Esophagus (tissue), 2 donors: ENCODE data around the gene ABRACL. TPM values are rescaled to one million over a fixed set of nuclear protein-coding genes. Genes with fewer than 3 reads are reported as not detected.

Experiments used
- H3K27ac ChIP-seq, 2 donors: one replicate each; pipeline ENCODE4 v1.5.1; 2013; ENCODE audit warnings: low read depth in 2 of 2, mild to moderate bottlenecking in 2 of 2, inconsistent platforms in 1 of 2, low read length in 1 of 2, moderate library complexity in 1 of 2
- H3K27me3 ChIP-seq, 2 donors: one replicate each; pipeline ENCODE4 v1.6.1; 2013; ENCODE audit warnings: low read length in 2 of 2, control low read depth in 1 of 2, mild to moderate bottlenecking in 1 of 2; ENCODE audit not compliant: insufficient read depth in 2 of 2, control insufficient read depth in 1 of 2
- H3K36me3 ChIP-seq, 2 donors: one replicate each; pipeline ENCODE4 v1.6.1; 2013; ENCODE audit warnings: low read length in 1 of 2; ENCODE audit not compliant: control insufficient read depth in 2 of 2, insufficient read depth in 2 of 2
- H3K4me1 ChIP-seq, 2 donors: one replicate each; pipeline ENCODE4 v1.6.1; 2013; ENCODE audit warnings: low read length in 1 of 2; ENCODE audit not compliant: control insufficient read depth in 2 of 2, insufficient read depth in 2 of 2
- H3K4me3 ChIP-seq, 2 donors: one replicate each; pipeline ENCODE4 v1.5.1; 2013; ENCODE audit warnings: low read length in 2 of 2, mild to moderate bottlenecking in 2 of 2, low read depth in 1 of 2, moderate library complexity in 1 of 2
- H3K9me3 ChIP-seq, 2 donors: one replicate each; pipeline ENCODE4 v1.6.1; 2013; ENCODE audit warnings: mild to moderate bottlenecking in 2 of 2, low read depth in 1 of 2, low read length in 1 of 2, moderate library complexity in 1 of 2; ENCODE audit not compliant: control insufficient read depth in 2 of 2, insufficient read depth in 1 of 2
- WGBS, 2 donors: extraction: QIAGEN DNeasy Blood & Tissue Kit; methylation state at CpG; one replicate each; pipeline ENCODE4 v1.1.7; 2013; 5-methylcytosine and 5-hydroxymethylcytosine counted together
- polyA plus RNA-seq, 2 donors: library from polyadenylated mRNA; stranded (reverse); fragments of 200-250 nt; gene quantifications; one replicate each; pipeline ENCODE4 v1.2.3, GENCODE V29; 2013
- donor health status: healthy with polysubstance abuse.
- donor health status: Bipolar disorder and iron deficiency.

Gene ABRACL
- polyA plus RNA-seq, 2 donors, result 54.0 to 58.9 TPM

- Histone ChIP-seq H3K9me3 (no peaks in the 10 kb centered on the region), H3K4me3 (no peak overlapping the region), H3K36me3 (no peaks in the 10 kb centered on the region), H3K27me3 (no peaks in the 10 kb centered on the region), H3K4me1 (no peaks in the 10 kb centered on the region), H3K27ac (no peak overlapping the region)
- WGBS, 2 donors, result 54 to 60% methylated on average over 7 of the region's 7 CpGs
These were observed 36.6 kb downstream of the ABRACL start for GRCh38 chr6:139064981-139065665.

- Histone ChIP-seq H3K27me3 (no peaks in the 10 kb centered on the region), H3K36me3 (no peaks in the 10 kb centered on the region), H3K27ac (no peak overlapping the region), H3K4me1 (no peaks in the 10 kb centered on the region), H3K4me3 (no peak overlapping the region), H3K9me3 (no peaks in the 10 kb centered on the region)
- WGBS, 2 donors, result 86 to 91% methylated on average over 2 of the region's 2 CpGs
These were observed 37.5 kb downstream of the ABRACL start for GRCh38 chr6:139066080-139066479.

GRCh38 chr6:139068846-139069245 lies 40.3 kb downstream of the ABRACL start:
- H3K27ac ChIP-seq, result no peak overlapping the region
- no peaks in the 10 kb centered on the region for H3K36me3 ChIP-seq
- WGBS, 2 donors, result 37 to 68% methylated on average over 2 of the region's 2 CpGs
- no peaks in the 10 kb centered on the region for H3K9me3 ChIP-seq
- H3K4me1 ChIP-seq, result no peaks in the 10 kb centered on the region
- no peak overlapping the region for H3K4me3 ChIP-seq
- H3K27me3 ChIP-seq, result no peaks in the 10 kb centered on the region

GRCh38 chr6:139073118-139073517 lies 44.6 kb downstream of the ABRACL start:
- H3K36me3 ChIP-seq, result no peaks in the 10 kb centered on the region
- WGBS, 2 donors, result 51 to 60% methylated on average over 2 of the region's 2 CpGs
- H3K9me3 ChIP-seq, result no peaks in the 10 kb centered on the region
- H3K4me3 ChIP-seq, result no peak overlapping the region
- no peaks in the 10 kb centered on the region for H3K4me1 ChIP-seq
- H3K27me3 ChIP-seq, result no peaks in the 10 kb centered on the region
- H3K27ac ChIP-seq, result no peak overlapping the region

- Histone ChIP-seq H3K4me3 (no peak overlapping the region), H3K27ac (no peak overlapping the region), H3K36me3 (no peaks in the 10 kb centered on the region), H3K27me3 (no peaks in the 10 kb centered on the region), H3K4me1 (no peaks in the 10 kb centered on the region), H3K9me3 (no peaks in the 10 kb centered on the region)
- WGBS, 2 donors, result 78 to 87% methylated on average over 2 of the region's 2 CpGs
These were observed 50.5 kb downstream of the ABRACL start for GRCh38 chr6:139079018-139079417.

- Histone ChIP-seq H3K27me3 (no peaks in the 10 kb centered on the region), H3K9me3 (no peaks in the 10 kb centered on the region), H3K4me1 (no peaks in the 10 kb centered on the region), H3K36me3 (no peaks in the 10 kb centered on the region), H3K27ac (no peak overlapping the region), H3K4me3 (no peak overlapping the region)
- 48 to 77% methylated on average over 1 of the region's 1 CpG for WGBS, 2 donors
These were observed 51.8 kb downstream of the ABRACL start for GRCh38 chr6:139080255-139080920.

GRCh38 chr6:139081471-139081870 lies 52.9 kb downstream of the ABRACL start:
- Histone ChIP-seq H3K4me1 (no peaks in the 10 kb centered on the region), H3K27ac (no peak overlapping the region)
- 82 to 86% methylated on average over 4 of the region's 4 CpGs for WGBS, 2 donors

GRCh38 chr6:139082370-139082769 lies 53.8 kb downstream of the ABRACL start:
- Histone ChIP-seq H3K9me3 (no peaks in the 10 kb centered on the region), H3K4me1 (no peaks in the 10 kb centered on the region), H3K27ac (no peak overlapping the region), H3K36me3 (no peaks in the 10 kb centered on the region), H3K4me3 (no peak overlapping the region), H3K27me3 (no peaks in the 10 kb centered on the region)
- 89 to 93% methylated on average over 5 of the region's 5 CpGs for WGBS, 2 donors

More at GRCh38 chr6:139081471-139081870, 52.9 kb downstream of the ABRACL start:
- no peak overlapping the region for H3K4me3 ChIP-seq
- H3K27me3 ChIP-seq, result no peaks in the 10 kb centered on the region
- no peaks in the 10 kb centered on the region for H3K36me3 ChIP-seq
- H3K9me3 ChIP-seq, result no peaks in the 10 kb centered on the region

- Histone ChIP-seq H3K4me1 (no peaks in the 10 kb centered on the region), H3K27ac (no peak overlapping the region), H3K4me3 (no peak overlapping the region), H3K9me3 (no peaks in the 10 kb centered on the region), H3K27me3 (no peaks in the 10 kb centered on the region), H3K36me3 (no peaks in the 10 kb centered on the region)
- 91 to 98% methylated on average over 1 of the region's 1 CpG for whole genome bisulfite sequencing, 2 donors
These were observed 63.3 kb downstream of the ABRACL start for GRCh38 chr6:139091826-139092225.
